Neutrophil (primary cell): ENCODE results near the gene C17orf75.

Experiments used
- H3K27ac ChIP-seq: fragments of 200-600 bp; sonication (generic); 2 replicates; pipeline ENCODE4 v1.5.1; 2016; ENCODE audit warnings: mild to moderate bottlenecking, moderate library complexity
- H3K27me3 ChIP-seq: fragments of 200-600 bp; sonication (generic); 2 replicates; pipeline ENCODE4 v1.6.0; 2016; ENCODE audit warnings: mild to moderate bottlenecking
- H3K36me3 ChIP-seq: fragments of 200-600 bp; sonication (generic); 2 replicates; pipeline ENCODE4 v1.5.1; 2017
- H3K4me1 ChIP-seq, 2 experiments: fragments of 200-600 bp in 1 of 2; sonication (generic) in 1 of 2; 1 replicate in 1 of 2; 2 replicates in 1 of 2; pipeline versions ENCODE4 v1.5.1 to v1.6.1; 2013 to 2016; ENCODE audit warnings: low read depth in 1 of 2, low read length in 1 of 2, mild to moderate bottlenecking in 1 of 2, moderate library complexity in 1 of 2; ENCODE audit not compliant: control insufficient read depth in 1 of 2, insufficient read depth in 1 of 2
- H3K4me3 ChIP-seq, 2 experiments: fragments of 200-600 bp in 1 of 2; sonication (generic) in 1 of 2; 1 replicate in 1 of 2; 2 replicates in 1 of 2; pipeline ENCODE4 v1.5.1; 2013 to 2016; ENCODE audit warnings: low read depth in 1 of 2, low read length in 1 of 2, mild to moderate bottlenecking in 1 of 2, moderate library complexity in 1 of 2
- H3K9me3 ChIP-seq: fragments of 200-600 bp; sonication (generic); 2 replicates; pipeline ENCODE4 v1.5.1; 2016
- CTCF ChIP-seq: fragments of 200-600 bp; sonication (generic); IDR thresholded peaks from 2 replicates; pipeline ENCODE4 v1.5.1; 2016; ENCODE audit warnings: antibody characterized with exemption

Gene C17orf75

GRCh38 chr17:32302037-32302436 is 39.9 kb downstream of the C17orf75 start:
- no peaks in the 10 kb centered on the region for H3K36me3 ChIP-seq
- no peak overlapping the region for H3K27ac ChIP-seq
- H3K27me3 ChIP-seq: peaks cover 2% of the 10 kb centered on the region
- H3K4me1 ChIP-seq: no peaks in the 10 kb centered on the region
- no peaks in the 10 kb centered on the region for H3K9me3 ChIP-seq
- no peak overlapping the region for H3K4me3 ChIP-seq
- no peak for TF ChIP-seq CTCF

GRCh38 chr17:32299580-32300164 is 42.3 kb downstream of the C17orf75 start:
- Histone ChIP-seq H3K27me3 (no peaks in the 10 kb centered on the region), H3K27ac (no peak overlapping the region), H3K9me3 (no peaks in the 10 kb centered on the region), H3K4me3 (no peak overlapping the region), H3K4me1 (no peaks in the 10 kb centered on the region), H3K36me3 (no peaks in the 10 kb centered on the region)
- no peak for TF ChIP-seq CTCF

- H3K27ac ChIP-seq: no peak overlapping the region
- no peaks in the 10 kb centered on the region for H3K9me3 ChIP-seq
- no peaks in the 10 kb centered on the region for H3K36me3 ChIP-seq
- H3K27me3 ChIP-seq: no peaks in the 10 kb centered on the region
- no peak overlapping the region for H3K4me3 ChIP-seq
- H3K4me1 ChIP-seq: no peaks in the 10 kb centered on the region
- TF ChIP-seq CTCF: no peak
Measured at GRCh38 chr17:32298721-32299579, 43.0 kb downstream of the C17orf75 start.

GRCh38 chr17:32298298-32298697 is 43.7 kb downstream of the C17orf75 start:
- H3K4me1 ChIP-seq: no peaks in the 10 kb centered on the region
- no peak overlapping the region for H3K27ac ChIP-seq
- no peak overlapping the region for H3K4me3 ChIP-seq
- H3K36me3 ChIP-seq: no peaks in the 10 kb centered on the region
- no peaks in the 10 kb centered on the region for H3K9me3 ChIP-seq
- TF ChIP-seq CTCF: no peak
- no peaks in the 10 kb centered on the region for H3K27me3 ChIP-seq

- no peaks in the 10 kb centered on the region for H3K36me3 ChIP-seq
- no peak overlapping the region for H3K27ac ChIP-seq
- H3K27me3 ChIP-seq: no peaks in the 10 kb centered on the region
- no peak for TF ChIP-seq CTCF
- H3K4me1 ChIP-seq: no peaks in the 10 kb centered on the region
- no peak overlapping the region for H3K4me3 ChIP-seq
- H3K9me3 ChIP-seq: no peaks in the 10 kb centered on the region
Measured at GRCh38 chr17:32297860-32298259, 44.1 kb downstream of the C17orf75 start.
